HG02763 (cell line): ENCODE results near the gene SPSB4.
"Not testable (repeated sequence)": the region's sequence is repeated elsewhere in the genome, so short reads cannot be mapped to it uniquely, and the experiment has no call there.

Experiments used
- ATAC-seq: cut with Tn5 transposase; IDR thresholded peaks from one replicate; pipeline ENCODE4 v1.9.1; 2021; ENCODE audit warnings: mild to moderate bottlenecking, moderate library complexity; ENCODE audit not compliant: unreplicated experiment

SPSB4 gene

GRCh38 chr3:141114179-141114745, 63.1 kb downstream of the SPSB4 start:
- no peak for ATAC-seq

DNA sequence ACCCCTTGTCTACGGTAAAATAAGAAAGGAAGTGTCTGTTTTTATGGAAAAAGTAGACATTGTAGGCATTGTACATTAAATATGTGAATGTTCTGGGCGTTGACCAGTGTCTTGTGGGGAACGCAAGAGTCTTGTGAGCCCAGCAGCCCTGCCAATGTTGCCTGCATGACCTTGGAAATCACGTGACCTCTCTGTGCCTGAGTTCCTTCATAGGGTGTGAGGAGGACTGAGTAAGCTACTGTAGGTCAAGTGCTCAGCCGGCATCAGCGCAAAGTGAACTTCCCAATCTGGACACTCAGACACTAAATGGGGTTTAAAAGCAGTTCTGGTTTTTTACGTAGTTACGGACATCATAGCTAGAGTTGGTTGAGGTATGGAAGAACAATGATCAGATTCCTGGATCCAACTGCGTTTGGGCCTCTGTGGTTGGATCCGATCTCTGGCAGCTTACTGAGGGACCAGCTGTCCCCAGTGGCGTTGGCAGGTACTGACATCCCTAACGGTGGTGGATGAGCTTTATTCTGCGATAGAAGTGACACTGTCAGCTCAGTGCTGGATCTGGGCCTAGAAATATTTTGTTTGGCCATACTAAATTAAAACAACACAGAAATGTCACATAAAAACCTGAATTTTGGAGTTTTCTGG, 63.8 kb downstream of the SPSB4 start:
- ATAC-seq: no peak

DNA sequence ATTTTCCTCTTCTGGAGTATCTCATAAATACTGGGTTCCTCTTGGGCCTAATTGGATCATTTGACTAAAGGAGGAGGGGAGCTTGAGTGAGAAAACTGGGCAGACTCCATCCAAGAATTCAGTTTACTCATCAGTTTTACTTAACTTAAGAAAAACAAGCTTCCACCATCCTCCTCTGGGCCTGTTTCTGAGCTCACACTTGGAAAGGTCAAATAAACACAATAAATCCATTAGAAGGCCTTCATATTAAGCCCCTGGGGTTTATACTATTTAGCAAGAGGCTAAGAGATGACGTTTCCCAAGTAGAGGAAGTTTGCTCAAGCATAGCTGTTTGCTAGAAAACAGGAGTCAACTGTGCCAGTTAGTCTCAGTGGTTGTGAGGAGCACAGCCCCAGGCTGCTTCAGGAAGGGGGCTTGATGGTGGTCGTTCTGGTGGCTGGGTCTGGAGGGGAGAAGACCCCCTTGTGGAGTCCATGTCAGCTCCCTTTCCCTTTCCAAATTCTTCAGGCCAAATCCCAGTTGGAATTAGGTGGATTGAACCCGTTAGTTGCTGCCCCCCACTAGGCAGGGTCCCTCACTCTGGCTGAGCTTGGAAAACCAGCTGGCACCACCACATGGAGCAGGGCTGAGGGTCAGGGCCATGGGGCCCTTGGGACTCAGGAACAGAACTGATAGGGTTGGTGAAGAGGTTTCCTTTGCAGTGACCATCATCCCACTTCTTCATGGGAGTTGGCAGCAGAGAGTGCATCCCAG, 64.8 kb downstream of the SPSB4 start:
- ATAC-seq: no peak

GRCh38 chr3:141116721-141117120, 65.6 kb downstream of the SPSB4 start:
- ATAC-seq: no peak

DNA sequence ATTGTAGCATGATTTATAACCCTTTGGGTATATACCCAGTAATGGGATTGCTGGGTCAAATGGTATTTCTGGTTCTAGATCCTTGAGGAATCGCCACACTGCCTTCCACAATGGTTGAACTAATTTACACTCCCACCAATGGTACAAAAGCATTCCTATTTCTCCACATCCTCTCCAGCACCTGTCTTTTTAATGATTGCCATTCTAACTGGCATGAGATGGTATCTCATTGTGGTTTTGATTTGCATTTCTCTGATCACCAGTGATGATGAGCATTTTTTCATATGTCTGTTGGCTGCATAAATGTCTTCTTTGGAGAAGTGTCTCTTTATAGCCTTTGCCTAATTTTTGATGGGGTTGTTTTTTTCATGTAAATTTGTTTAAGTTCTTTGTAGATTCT, 66.8 kb downstream of the SPSB4 start:
- not testable (repeated sequence) for ATAC-seq

DNA sequence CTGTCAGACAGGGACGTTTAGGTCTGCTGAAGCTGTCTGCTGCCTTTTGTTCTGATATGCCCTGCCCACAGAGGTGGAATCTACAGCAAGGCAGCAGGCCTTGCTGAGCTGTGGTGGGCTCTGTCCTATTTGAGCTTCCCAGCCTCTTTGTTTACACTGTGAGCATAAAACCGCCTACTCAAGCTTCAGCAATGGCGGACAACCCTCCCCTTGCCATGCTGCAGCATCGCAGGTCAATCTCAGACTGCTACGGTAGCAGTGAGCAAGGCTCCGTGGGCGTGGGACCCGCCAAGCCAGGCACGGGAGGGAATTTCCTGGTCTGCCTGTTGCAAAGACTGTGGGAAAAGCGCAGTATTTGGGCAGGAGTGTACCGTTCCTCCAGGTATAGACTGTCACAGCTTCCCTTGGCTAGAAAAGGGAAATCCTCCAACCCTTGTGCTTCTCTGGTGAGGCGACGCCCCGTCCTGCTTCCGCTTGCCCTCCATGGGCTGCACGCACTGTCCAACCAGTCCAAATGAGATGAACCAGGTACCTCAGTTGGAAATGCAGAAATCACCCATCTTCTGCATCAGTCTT, 71.4 kb downstream of the SPSB4 start:
- no peak for ATAC-seq

DNA sequence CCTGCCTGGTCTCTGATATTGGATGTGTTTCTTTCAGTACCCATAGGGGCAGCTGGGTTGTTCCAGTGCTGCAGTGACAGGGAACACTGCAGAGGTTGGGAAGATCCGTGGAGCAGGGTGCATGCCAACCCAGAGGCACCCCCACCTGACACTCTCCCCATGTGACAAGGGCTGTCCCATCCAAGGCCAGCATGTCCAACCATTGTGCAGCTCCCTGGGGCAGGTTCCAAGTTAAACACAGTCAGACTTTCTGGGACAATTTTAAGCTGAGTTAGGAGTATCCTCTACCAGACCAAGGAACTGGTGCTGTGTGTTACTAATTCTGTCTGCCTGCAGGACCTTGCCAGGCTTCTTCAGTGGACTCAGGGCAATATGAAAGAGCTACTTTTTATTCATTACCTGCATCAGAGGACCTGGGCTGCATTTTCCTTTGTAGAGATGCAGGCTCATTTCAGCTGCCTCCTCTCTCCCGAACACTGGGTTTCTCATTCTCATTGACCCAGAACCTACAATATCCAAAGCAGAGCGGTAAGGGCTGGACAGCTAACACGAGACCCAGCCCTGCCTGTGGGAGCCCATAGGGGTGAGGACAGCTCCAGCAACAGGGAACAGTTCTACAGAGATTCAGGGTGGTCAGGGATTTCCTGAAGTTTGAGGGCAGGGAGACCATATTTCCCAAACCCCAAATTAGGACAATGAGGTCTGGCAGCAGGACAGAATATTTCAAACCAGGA, 72.7 kb downstream of the SPSB4 start:
- ATAC-seq: no peak

DNA sequence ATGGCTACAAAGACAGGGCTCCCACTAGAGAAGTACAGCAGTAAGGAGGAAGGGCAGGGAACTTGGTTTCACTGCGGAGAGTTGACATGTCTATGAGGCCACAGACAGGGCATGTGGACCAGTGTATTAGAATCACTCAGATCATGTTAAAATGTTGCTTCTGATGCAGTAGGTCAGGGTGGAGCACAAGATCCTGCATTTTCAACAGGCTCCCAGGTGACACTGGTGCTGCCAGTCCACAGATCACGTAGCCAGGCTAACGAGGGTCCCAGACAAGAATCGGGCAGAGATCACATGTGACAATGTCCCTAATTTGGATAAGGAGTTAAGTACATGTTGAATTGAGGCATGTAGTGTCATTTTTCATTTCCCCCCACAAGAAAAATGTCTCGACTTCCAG, 73.6 kb downstream of the SPSB4 start:
- ATAC-seq: no peak

DNA sequence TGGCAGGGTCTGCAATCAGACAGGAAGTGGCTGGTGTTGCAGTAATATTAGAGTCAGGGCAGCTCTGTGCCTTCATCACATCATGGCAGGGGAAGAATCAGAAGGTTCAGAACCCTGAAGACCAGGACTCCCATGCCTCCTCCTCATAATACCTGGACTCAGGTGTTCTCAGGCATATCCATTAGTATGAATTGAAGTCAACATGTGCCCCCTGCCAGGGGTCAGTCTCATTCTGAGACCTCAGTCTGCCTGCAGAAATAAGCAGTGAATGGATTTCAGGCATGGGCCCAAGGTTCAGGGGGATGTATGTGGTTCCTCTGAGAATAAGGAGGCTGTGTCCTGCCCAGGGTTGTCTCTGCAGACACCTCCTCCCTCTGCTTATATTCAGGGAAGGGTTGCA, 74.2 kb downstream of the SPSB4 start:
- no peak for ATAC-seq

GRCh38 chr3:141126661-141127343, 75.7 kb downstream of the SPSB4 start:
- no peak for ATAC-seq

GRCh38 chr3:141127344-141128125, 76.4 kb downstream of the SPSB4 start:
- ATAC-seq: no peak

DNA sequence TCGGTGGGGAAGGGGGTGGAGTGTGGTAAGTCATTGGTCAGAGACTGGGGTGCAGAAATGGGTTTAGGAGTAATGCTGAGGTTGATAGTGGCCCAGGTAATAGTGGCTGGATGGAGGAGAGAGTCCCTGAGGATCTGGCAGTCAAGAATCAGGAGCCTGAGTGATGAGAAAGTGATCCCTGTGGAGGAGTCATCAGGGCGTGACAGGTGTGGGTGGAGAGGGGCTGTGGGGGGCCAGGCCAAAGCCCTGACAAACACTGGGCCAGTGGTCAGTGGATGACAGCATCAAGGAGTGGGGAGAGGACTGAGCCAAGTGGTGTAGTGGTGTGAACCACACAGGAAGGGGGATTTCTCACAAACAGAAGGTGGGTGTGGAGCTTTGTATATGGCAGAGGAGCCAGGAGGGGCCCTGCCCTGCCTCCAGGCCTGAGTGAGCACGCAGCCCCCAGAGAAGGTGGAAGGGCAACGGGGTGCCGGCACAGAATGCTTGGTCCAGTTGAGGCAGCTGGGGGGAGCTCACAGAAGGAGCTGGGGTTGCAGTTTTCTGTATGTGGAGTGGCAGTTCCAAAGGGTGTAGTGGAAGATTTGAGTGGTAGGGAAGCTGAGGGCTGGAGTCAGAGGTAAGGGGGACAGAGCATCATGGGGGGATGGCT, 77.1 kb downstream of the SPSB4 start:
- no peak for ATAC-seq

DNA sequence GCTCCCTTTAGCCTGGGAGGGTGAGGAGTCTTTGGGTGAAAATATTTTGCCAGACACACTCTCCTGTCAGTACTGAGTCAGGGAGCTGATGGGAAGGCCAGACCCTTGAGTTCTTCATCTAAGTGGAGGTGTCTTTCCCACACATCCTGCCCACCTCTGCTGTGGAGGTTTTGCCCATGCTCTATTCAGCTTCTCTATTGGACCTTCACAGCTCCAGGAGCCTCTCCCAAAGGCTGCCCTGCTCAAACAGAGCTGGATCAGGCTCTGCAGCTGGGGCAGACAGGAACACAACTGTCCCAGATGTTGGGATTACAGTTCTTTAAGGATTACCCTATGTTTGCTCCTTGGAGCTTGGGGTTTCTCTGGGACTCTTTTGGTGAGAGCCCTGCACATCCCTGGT, 77.9 kb downstream of the SPSB4 start:
- ATAC-seq: no peak

- ATAC-seq: no peak
These were observed 78.4 kb downstream of the SPSB4 start for GRCh38 chr3:141129541-141130011.

DNA sequence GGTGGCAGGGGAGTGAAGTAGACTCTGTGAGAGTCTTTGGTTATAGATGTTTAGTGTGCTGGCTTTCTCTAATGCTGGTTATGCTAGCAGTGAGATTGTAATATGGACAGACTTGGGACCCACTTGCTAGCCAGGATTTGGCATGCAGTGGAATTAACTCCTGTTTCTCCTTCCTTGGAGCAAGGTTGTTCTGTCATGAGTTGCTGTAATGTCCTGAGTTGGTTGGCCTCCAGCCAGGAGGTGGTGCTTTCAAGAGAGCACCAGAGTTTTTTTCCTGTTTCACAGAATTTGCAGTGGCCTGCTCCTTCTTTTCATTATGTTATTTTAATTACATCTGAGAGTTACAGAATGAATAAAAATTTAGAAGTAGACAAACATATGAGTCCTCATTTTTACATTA, 92.4 kb downstream of the SPSB4 start:
- ATAC-seq: no peak

DNA sequence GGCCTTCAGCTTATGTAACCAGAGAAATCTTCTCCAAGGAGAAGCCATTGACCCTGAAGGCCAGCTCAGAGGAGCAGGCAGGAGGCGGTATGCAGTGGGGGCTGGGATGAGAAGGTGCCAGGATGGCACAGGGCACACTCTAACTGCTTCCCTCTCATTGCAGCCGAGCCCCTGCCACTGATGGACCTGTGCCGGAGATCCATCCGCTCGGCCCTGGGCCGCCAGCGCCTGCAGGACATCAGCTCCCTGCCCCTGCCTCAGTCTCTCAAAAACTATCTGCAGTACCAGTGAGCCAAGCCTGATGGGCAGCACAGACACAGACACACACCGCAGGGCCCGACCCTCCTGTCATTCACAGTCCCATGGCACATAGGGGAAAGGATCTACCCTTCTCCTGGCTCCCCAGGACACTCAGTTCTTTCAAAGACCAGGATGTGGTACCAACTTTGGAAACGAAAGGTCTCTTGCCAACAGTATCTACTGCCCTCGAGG, 95.9 kb downstream of the SPSB4 start:
- no peak for ATAC-seq

DNA sequence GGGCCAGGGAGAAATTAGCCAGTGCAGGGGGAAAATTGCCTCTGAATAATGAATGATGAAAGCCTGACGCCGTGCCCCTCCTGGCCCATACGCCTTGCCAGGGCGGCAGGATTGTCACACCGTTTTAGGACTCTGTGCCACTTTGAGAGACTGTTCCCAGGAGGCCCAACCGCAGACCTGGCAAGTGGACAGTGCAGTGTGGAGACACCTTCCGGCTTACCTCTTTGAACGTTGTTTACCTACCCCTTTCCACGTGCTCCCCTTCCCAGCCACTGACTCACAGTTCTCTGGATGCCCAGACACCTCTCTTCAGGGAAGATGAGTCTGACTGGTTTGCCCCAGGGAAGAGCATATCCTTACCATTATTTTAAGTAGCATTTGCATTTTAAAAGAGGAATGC, 96.5 kb downstream of the SPSB4 start:
- ATAC-seq: no peak

- no peak for ATAC-seq
These were observed 97.0 kb downstream of the SPSB4 start for GRCh38 chr3:141148169-141148568.

DNA sequence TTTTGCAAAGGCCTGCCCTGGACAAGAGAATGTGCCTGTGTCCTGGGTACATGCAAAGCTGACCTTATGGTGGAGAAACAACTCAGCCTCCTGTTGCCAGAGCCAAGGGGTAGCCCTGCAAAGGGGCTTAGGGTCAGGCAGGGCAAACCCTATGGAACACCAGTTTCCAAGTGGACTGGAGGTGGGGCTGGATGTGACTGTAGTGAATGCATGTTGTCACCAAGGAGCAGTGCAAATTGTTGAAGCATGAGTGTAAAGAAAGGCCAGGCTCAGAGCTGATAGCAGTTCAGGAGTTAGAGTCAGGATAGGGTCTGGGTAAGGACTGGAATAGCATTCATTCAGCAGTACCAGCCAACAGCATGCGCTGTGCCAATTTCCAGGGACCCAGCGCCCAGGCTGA, 97.6 kb downstream of the SPSB4 start:
- no peak for ATAC-seq
